Thyroid gland (tissue), 4 donors: Measurements from ENCODE around the gene RTN4.

Source experiments
- POLR2A ChIP-seq, 2 donors: fragments of 450-650 bp; IDR thresholded peaks; one replicate each; pipeline ENCODE4 v1.6.1; 2017; ENCODE audit warnings: antibody characterized with exemption in 2 of 2, mild to moderate bottlenecking in 2 of 2, moderate library complexity in 1 of 2
- TF ChIP-seq, protein P1 (sequence below), 6 experiments: fragments of 200-600 bp in 3 of 6; fragments of 450-650 bp in 3 of 6; sonication (generic) in 3 of 6; IDR thresholded peaks; one replicate each; pipeline ENCODE4 v1.5.1; 2016 to 2019; ENCODE audit warnings: antibody characterized with exemption in 6 of 6, mild to moderate bottlenecking in 2 of 6, inconsistent platforms in 1 of 6, moderate library complexity in 1 of 6

DNA sequence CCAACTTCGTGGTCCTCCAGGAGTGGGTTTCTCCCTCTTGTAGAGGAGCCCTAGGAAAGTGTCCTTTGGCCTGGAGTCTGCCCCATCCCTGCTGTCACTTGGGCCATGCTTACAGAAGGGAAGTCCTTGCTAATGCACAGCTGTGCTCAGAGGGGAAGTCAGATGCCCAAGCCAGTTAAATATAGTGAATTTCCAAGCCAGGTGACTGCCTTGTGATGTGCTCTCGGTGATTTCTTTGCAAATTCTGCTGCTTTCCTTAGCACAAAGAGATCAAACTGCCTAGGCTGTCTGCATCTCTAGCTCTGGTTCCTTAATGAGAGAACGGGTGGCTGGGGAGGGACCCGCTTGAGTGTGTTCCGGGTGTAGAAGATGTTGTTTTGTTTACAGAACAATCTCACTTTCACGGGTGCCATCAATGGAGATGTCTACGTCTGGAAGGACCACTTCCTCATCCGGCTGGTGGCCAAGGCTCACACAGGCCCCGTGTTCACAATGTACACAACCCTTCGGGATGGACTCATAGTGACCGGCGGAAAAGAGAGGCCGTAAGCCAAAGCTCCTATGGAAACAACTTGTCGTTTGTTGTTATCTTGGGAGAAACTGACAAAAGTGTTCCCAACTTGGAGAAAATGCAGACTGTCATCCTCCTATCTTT is 91.4 kb downstream of the RTN4 start:
- TF ChIP-seq POLR2A (IDR thresholded peaks at IDR 0.05): no peak
- TF ChIP-seq, protein P1, sequence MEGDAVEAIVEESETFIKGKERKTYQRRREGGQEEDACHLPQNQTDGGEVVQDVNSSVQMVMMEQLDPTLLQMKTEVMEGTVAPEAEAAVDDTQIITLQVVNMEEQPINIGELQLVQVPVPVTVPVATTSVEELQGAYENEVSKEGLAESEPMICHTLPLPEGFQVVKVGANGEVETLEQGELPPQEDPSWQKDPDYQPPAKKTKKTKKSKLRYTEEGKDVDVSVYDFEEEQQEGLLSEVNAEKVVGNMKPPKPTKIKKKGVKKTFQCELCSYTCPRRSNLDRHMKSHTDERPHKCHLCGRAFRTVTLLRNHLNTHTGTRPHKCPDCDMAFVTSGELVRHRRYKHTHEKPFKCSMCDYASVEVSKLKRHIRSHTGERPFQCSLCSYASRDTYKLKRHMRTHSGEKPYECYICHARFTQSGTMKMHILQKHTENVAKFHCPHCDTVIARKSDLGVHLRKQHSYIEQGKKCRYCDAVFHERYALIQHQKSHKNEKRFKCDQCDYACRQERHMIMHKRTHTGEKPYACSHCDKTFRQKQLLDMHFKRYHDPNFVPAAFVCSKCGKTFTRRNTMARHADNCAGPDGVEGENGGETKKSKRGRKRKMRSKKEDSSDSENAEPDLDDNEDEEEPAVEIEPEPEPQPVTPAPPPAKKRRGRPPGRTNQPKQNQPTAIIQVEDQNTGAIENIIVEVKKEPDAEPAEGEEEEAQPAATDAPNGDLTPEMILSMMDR (IDR thresholded peaks at IDR 0.05): no peak
